Suppressor macrophage treated with lipopolysaccharide for 4 hours (primary cell): Measurements from ENCODE around the gene SLCO4A1.

Experiments used
- DNase-seq: peaks from one replicate; pipeline ENCODE4 v3.0.0-alpha.2; 2020

Gene SLCO4A1

DNA sequence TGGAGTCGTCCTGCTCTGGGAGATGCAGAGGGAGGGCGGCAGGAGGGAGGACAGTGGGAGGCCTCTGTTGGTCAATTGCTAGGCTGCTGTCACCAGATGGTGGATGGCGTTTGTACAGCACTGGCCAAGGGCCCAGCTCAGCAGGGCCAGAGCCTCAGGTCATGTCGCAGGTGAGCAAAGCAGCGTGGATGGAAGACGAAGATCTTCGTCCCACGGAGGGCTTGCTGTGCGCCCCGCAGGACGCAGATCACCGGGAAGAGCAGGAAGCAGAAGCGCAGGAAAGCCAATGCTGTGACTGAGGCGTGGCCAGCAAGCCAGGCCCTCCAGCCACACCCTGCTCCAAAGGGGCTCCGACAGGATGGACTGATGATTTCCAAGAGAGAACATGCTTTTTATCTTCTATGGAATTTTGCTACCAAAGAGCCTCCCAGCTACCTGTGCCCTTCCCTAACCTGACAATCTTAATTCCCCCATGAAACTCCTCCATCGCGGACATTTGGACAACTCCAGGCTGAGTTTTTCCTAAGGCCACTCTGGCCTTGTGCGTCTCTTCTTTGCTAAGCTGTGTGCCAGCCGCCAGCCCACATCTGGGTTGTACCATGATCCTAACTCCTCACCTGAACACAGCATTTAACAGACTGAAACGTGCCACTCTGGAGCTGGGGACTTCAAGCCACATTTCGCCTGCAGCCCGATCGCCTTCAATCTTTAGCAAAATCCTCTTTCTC is 3.5 kb upstream of the SLCO4A1 start:
- DNase-seq, result no peak

DNA sequence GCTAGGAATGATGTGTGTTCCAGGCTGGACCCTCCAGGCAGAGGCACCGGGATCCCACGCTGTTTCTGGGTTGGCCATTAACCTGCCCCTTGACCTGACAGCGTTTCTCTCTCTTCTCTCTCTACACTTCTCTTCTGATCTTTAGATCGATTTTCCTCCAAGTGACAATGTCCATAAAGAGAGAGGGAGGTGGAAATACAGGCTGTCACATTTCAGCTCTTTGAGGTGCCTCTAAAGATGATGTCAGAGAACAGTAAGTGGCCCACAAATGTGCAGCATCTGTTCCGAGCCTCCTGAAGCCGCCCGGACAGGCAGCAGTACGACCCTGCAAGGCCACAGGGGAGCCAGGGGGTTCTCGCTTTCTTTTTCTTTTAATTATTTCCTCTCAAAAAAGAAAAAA is 2.5 kb upstream of the SLCO4A1 start:
- DNase-seq, result no peak

DNA sequence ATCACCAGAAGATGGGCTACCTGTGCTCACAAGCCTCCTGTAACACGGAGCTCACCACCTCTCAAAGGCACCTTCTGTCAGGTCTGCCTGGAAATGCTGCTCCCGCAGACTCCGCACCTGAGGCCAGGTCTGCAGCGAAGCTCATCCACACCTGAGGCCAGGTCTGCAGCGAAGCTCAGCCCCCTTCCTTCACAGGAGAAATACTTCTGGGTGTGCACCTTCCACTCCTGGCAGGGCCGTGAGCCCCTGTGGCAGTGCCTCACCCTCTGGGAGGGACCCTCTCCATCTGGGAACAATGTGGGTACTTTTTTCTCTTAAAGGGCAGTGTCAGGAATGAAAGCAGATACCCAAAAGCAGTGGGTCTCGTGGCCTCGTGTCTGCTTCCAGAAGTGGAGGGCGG is 1.4 kb upstream of the SLCO4A1 start:
- no peak for DNase-seq

DNA sequence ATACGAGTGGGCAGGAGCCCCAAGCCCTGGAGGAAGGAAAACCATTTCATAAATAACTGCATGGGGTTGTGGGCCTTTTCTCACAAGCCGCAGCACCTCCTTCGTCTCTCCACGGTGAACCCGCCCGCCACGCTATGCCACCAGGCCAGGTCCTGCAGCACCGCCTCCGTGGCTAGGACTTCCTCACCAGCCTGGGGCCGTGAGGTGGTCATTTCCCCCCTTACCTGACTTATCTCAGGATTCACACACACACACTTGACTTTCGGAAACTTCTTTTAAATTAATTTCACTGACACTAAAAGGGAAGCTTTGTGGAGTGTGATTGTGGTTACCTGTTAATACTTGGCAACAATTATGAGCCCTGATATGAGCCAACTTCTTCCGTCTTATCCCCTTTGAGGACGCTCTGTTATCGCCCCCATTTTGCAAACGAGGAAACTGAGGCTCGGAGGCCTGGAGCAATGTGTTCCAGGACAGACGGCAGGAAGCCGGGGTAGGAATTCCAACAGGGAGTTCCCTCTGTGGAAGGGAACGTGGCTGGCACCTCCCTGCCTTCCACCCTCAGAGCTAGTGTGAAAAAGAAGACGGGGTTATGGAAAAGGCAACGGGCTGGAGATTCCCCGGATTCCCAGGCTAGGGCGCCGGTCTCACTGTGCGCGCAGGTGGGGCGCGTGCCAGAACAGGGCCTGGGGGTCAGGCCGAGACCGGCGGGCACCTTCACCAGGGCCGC is 817 bp upstream of the SLCO4A1 start:
- DNase-seq, result no peak

DNA sequence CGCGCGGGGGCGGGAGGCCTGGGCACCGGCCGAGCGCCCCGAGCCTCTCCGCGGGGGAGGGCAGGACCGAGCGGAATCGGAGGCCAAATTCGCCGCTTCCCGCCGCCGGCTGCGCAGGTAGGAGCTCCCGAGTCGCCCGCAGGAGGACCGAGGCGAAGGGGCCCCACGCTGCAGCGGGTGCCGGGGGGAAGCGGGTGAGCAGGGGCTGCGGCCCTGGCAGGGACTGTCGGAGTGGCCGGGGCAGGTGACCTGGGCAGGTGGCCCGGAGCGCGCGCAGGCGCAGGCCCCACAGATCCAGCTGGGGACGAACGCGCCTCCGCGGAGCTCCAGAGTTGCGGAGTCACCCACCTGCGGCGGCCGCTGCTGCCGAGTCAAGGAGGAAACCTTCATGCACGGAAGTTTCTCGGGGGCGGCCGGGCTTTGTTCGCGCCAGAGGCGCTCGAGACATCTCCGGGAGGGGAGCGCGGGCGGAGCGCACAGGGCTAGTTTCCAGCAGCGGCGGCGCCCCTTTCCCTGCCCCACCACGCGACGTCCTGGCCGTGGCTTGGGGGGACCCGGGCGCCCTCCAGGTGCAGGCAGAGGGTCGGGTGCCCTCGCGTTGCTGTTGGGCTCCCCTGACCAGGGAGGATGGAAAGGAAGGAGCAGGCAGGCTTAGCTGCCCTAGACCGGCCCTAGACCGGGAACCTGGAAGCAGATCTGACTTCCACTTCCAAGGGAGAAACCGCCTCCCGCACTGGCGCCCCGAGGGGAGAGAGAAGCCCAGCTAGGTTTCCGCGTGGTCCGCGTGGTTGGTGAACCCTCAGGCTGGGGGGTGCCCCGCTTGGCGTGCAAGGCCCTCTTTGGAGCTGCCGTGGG is 590 bp downstream of the SLCO4A1 start:
- DNase-seq, result peak; percentile 45

DNA sequence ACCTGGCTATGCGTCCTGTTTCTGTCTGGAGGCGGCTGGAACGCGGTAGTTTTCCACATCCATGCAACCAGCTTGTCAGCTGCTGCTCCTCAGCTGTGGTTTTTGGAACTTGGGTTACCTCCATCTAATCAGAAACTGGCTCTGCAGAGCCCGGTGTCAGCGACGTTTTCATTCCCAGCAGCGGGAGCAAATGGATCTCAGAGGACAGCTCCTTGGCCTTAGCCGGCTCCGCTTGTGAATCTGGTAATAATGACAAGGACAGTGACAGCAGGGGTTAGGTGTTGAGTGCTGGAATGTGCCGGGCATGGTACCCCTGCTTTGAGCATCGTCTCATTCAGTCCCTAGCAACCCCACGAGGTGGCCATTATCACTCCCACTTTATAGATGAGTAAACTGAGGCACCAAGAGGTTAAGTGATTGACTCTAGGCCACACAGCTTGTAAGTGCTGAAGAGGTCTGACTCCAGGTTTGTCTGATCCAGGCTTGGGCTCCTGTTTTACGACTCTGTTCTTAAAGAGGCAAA is 1.3 kb downstream of the SLCO4A1 start:
- DNase-seq, result no peak

DNA sequence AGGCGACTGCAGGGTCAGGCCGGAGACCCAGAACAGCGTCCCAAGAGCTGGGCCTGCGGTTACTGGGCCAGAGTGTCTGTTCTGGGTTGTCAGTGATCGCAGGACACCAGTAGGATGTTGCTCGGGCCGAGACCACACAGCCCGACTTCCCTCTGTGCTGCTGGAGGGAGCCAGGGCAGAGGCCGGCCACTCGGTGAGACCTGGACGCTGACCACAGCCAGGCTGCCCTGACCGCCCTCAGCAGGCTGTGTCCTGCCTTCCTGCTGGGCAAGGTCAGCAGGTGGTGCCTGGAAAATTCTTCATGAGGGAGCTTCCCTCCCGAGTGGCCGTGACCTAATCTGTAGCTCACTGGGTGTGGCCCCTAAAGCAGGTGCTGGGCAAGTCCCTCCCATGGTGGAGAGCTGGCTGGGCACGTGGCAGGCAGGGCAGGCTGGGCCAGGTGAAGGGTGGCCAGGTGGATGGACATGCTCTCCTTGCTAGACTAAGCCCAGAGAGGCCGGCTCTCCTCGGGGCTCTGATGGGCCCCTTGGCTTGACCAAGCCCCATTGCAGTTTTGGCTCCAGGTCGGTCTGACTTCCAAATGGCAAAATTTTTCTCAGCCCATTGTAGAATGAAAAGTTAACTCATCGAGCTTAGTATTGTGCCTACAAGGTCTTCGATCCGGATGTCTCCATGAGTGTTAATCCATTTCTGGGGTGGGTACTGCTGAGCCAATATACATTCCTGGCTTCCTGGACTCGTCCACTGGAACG is 1.9 kb downstream of the SLCO4A1 start:
- DNase-seq, result no peak

DNA sequence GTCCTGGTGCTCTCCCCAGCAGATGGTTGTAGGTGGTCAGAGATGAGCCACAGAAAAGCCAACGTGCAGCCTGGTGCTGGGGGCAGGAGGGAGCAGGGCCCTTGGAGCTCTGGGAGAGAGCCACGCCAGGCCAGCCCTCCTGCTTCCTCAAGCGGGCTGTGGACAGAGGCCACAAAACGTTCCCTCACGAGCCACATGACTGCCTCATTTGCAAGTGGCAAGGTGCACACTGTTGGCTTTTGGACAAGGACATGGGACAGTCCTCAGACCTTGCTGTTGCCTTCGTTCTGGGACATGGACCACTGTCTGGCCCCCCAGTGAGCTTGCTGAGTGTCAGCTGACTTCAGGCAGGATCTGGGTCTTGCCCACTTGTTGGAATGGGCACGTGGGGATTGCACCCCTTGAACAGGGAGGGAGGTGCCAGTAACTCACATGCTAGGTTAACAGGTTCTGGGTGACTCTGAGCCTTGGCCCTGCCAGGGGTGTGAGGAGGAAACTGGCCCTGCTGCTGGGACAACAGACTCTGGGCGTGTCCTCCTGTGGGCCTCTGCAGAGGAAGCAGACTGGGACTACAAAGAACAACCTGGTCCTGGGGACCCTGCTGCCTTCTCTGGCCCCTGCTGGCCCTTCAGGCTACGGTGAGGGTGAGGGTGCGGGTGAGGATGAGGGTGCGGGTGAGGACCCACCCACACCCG is 2.6 kb downstream of the SLCO4A1 start:
- no peak for DNase-seq

DNA sequence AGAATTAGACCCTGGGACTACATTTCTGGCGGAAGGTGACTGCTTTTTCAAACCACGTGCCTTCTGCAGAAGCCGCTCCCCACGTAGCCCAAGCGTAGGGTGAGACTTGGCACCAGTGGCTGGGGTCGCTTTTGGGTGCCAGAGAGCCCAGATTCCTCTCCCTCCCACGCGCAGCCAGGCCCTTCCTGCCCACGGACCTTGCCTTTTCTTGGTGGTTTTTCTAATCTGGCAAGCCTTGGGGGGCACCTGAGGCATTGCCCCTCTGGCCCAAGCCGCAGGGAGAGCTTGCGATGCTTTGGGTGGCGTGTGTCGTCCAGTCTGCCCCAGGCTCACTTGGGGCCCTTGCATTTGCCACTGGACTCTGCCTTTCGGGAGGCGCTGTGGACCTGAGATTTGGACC is 3.3 kb downstream of the SLCO4A1 start:
- DNase-seq, result no peak

DNA sequence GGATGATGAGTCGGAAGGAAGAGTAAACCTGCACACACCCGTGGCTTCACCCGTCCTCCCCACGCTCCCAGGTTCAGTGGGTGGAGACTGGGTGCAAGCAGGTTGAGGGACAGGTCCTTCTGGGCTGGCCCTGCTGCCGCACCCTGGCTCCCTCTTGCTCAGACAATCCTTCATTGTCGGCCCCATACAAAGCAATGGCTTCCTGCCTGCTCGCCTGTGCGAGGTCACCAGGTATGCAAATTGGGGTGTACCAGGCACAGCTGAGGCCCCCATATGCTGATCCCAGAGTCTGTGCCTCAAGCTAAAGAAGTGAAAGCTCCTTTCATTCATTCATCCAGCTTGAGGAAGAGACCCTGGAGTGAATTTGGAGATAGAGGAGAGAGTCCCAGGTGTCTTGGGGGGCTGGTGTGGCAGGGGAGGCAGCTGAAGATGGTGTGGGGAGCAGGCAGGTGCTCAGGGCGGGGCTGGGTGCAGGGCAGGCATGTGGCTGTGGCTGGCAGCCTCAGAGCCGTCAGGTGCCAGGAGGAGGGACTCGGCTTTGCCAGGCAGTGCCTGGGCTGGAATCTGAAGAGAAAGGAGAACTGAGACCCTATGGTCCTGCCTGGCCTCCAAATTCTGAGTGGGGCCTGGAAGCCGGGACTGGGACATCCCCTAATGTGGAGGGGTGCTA is 4.7 kb downstream of the SLCO4A1 start:
- DNase-seq, result no peak

DNA sequence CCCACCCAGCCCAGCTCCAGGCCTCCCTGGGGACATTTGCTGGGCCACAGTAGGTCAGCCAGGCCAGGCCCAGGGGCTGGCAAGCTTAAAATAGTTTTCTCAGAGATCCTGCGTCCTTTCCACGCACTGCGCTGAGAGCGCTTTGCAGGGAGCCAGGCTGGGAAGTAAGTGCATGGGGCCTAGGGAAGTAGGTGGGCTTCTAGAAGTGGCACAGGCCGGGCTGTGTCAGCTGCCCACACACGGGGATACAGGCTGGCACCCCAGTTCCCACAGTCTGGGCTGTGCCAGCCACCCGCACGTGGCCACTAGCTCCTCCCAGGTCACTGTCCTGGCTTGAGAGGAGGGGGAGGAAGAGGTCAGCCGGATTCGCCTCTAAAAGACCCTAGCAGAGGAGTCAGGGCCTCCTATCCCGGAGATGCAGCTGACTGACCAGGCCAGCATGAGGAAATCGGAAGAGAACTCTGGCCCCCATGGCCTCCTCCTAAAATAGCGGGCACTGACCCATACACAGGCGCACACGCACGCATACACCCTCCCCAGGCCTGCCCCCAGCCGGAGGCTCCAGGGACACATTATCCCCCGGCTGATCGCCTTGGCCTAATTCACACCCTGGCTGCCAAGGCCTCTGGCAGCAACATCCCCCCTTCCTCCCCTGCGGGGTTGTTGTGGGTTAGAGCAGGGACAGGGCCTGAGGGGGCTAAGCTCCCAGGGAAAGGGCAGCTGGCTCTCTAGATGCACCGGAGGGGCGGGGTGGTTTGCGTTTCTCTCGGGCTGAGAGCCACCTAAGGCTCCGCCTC is 5.4 kb downstream of the SLCO4A1 start:
- DNase-seq, result no peak

DNA sequence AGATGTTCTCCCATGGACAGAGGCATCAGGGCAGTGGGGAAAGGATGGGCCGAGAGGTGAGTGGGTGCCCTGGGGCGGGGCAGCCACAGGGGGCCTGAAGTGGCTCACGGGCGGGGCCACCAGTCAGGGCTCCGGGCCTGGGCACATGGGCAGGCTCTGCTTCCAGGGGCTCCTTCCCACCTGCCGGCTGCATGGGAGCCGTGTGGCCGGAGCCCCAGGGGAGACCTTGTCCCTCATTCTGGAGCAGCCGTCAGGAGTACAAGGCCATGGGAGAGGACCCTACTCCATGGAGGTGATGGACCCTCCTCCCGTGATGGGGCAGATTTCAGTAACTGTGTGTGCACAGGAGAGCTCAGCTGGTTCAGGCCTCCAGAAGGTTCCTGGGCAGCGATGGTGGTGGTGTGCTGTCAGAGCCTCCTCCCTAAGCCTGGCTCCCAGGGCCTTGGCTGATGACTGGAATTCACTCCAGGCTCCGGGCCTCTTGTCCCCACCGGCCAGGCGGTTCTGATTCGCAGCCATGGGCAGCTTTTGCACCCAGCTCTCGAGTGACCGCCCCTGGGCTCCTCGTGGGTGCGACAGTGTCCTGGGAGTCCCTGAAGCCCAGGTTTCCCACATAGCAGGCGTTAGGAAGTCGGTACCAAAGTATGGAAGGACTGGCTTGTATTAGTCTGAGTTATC is 6.2 kb downstream of the SLCO4A1 start:
- no peak for DNase-seq

DNA sequence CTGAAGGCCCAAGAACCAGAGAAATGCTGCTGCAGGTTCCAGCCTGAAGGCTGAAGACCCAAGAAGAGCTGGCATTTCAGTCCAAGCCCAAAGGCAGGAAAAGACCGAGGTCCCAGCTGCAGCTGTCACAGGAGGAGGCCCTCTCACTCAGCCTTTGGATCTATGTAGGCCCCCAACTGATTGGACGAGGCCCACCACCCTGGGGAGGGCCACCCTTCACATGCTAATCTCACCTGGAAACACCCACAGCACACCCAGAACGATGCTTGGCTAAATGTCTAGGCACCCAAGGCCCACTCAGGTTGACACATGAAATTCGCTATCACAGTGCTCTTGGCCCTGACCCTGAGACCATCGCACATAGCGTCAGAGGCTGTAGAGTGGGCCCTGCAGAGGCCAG is 6.8 kb downstream of the SLCO4A1 start:
- DNase-seq, result no peak

DNA sequence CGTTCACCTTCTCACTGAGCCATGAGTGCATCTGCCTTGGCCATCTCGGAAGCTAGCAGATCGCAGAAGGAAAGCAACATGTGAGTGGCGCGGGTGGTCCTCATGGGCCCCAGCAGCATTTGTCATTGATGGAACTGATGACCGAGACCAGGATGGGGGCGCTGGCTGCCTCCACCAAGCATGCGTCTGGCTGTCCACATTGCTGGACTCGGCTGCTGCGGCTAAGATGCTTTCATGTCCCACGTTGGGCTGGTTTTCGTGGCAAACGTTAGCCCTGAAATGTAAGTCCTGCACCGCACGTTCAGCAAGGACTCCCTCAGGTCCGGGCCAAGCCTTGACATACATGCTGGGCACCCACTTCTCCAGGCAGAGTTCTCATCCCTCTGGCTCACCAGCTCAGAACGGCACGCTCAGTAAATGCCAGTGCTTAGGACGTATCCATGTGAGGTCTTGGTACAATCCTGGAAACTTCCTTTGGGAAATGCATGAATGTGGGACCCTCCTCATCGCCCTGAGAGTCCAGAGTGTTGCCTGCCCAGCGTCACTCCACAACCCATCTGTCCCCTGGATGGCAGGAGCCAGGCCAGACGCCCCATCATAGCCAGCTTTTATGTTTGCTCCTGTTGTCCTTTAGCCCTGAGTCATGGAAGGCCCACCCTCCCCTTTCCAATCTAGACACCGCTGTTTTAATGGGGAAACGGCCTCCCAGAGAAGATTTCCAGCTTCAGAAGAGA is 8.4 kb downstream of the SLCO4A1 start:
- no peak for DNase-seq

DNA sequence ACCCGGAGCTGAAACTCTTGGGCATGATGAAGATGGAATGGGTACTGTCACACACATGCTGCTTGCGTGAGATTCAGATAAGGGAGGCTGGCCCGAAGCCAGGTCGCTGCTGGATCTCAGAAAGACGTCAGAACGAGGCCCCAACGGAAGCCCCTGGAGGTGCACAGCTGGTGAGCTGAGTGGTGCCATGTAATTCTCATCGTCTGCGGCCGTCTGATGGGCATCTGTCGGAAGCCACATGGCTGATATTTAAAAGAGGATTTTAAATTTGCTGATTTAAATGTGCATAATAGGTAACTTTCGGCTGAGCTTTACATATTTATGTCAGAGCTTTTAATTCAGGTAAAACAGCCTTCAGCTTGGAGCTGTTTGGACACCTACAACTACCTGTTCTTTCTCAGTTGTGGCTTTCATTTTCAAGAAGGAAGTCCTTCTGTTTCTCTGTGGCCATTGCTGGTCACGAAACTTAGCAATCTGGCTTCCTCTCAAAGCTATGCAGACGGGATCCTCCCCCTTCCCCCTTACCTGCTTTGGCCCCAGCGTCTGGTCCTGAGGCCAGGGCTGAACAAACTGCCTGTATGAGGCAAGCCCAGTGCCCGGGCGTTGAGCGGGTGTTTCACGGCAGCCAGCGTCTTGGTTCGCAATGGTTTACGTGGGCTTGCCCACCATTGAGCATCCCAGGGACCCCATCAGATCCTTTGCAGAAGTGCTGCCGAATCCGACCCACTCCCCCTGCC is 9.2 kb downstream of the SLCO4A1 start:
- peak; percentile 53 for DNase-seq

DNA sequence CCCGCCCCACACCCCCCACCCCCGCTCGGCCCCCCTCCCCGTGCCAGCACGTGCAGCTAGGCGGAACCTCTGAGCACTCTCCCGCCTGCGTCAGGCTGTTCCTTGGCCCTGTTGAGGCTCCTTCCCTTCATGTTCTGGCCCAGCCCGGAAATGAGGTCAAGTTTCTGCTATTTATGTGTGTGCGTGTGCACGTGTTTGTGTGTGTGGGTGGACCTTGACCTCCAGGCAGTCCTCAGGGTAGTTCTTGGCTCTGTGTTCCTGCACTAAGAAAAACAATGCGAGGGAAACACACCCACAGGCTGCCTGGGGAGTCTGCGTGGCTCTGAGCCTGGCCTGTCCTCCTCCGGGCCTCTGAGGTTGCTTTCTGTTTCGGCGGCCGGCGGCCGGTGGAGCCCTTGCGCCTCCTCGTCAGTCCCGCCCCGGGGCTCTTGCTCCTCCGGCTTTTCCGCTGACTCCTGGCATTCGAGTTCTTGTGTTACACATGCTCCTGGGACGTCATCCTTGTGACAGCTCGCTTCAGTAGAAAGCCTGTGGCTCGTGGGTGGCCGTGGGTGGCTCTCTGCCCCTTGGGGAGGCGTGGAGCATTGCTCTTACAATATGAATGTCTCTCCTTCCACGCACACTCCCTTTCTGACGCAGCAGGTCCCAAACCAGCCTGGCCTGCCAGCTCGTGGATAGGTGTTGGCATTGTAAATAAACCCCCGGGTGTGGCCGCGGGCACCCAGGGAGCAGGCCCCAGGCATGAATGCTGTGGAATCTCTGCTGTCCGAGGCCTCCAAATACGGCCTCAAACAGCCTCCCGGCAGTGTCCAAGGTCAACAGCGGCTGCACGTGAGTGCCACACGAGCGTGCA is 10.0 kb downstream of the SLCO4A1 start:
- DNase-seq, result peak; percentile 99

DNA sequence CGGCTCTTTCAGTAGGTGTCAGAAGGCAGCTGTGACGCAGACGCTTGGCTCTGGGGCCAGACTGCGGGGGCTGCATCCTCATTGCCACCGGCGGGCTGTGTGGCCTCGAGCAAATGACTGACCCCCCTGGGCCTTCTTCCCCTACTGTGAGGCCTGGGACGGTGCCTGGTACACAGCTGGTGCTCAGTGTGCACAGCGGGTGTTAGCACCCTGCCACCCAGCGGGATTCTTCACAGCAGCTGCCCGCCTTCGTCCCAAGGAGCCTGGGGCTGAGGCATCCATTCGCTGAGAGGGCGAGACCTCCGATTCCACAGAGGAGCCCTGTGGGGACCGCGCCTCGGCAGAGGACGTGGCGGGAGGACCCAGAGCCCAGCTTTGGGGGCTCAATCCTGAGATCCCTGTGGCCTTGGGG is 10.6 kb downstream of the SLCO4A1 start:
- DNase-seq, result no peak

DNA sequence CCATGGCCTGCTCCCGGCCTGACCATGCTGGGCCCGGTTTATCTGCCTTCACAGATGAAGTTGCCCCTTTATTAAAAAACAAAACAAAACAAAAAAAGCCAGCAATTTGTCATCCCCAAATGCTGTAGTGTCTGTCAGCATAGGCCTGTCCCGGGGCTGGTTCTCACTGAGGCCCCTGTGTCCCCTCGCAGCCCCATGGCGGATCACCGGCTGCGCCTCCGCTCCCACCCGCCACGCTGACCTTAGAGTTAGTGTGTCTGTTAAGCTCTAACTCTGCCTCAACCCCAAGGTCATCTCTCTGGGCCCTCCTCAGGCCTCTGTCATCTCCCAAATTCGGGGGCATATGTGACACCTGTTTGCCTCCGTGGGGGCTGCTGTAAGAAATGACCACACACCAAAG is 11.1 kb downstream of the SLCO4A1 start:
- no peak for DNase-seq
